ENCODE data around the gene IL12A.

DNA sequence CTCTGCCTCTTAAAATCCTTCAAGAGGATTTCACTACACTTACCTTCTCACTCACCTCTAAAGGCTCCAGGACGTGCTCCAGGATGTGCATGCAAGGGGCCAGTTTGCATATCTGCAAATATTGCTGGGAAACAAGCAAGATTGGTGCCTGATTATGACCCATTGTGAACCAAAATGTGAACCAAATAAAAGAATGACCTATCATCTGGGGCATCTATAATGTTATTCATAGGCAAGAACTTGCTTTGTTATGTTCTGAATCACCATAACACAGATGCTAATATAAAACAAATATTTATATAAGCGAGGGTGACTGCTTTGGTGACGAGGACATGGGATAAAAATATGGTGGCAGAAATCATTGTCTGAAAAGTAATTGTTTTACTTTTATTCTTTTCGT lies 5.5 kb downstream of the IL12A start:
- TF ChIP-seq, protein P1, sequence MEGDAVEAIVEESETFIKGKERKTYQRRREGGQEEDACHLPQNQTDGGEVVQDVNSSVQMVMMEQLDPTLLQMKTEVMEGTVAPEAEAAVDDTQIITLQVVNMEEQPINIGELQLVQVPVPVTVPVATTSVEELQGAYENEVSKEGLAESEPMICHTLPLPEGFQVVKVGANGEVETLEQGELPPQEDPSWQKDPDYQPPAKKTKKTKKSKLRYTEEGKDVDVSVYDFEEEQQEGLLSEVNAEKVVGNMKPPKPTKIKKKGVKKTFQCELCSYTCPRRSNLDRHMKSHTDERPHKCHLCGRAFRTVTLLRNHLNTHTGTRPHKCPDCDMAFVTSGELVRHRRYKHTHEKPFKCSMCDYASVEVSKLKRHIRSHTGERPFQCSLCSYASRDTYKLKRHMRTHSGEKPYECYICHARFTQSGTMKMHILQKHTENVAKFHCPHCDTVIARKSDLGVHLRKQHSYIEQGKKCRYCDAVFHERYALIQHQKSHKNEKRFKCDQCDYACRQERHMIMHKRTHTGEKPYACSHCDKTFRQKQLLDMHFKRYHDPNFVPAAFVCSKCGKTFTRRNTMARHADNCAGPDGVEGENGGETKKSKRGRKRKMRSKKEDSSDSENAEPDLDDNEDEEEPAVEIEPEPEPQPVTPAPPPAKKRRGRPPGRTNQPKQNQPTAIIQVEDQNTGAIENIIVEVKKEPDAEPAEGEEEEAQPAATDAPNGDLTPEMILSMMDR (IDR thresholded peaks at IDR 0.05; ENCODE audit: low read depth, low read length) = no peak
- TF ChIP-seq MYC (IDR thresholded peaks at IDR 0.05; ENCODE audit: low read depth, low read length) (no peak), POLR2A (IDR thresholded peaks at IDR 0.05; ENCODE audit: extremely low read depth, insufficient read length) (no peak)
